Caco-2 (cell line): ENCODE data around the gene VDR. TPM values are rescaled to one million over a fixed set of nuclear protein-coding genes. Genes with fewer than 3 reads are reported as not detected.
"Not testable (repeated sequence)": the region's sequence is repeated elsewhere in the genome, so short reads cannot be mapped to it uniquely, and the experiment has no call there.

ENCODE experiments used
- BruUV-seq: library from RNA; stranded (reverse); fragments of 400-500 nt; replicated peaks from 2 replicates; lab custom pipeline; 2021; lab: Mats Ljungman, UMichigan
- CTCF ChIA-PET: fragments of 300-600 bp; sonication (Branson Sonifier 250); formaldehyde crosslinking; loops from one replicate; lab custom pipeline; 2022; ENCODE audit warnings: antibody characterized with exemption; lab: Charles Lee
- POLR2A ChIA-PET: fragments of 300-600 bp; sonication (Branson Sonifier 250); formaldehyde crosslinking; loops from one replicate; lab custom pipeline; 2022; ENCODE audit warnings: antibody characterized with exemption; lab: Charles Lee
- DNase-seq, 2 experiments: peaks; one replicate each; pipeline versions ENCODE4 v3.0.0 to v3.0.0-alpha.2; 2020 to 2022
- H3K27me3 ChIP-seq: replicated peaks from 2 replicates; pipeline ENCODE4 v1.6.0; 2011; ENCODE audit warnings: low read length; ENCODE audit not compliant: control insufficient read depth, insufficient read depth
- H3K36me3 ChIP-seq: 2 replicates; pipeline ENCODE4 v1.5.1; 2011; ENCODE audit warnings: low read length; ENCODE audit not compliant: control insufficient read depth, insufficient read depth
- H3K4me1 ChIP-seq: fragments of 250-450 bp; sonication (Bioruptor Pico); 2 replicates; pipeline ENCODE4 v1.5.1; 2020; ENCODE audit warnings: mild to moderate bottlenecking
- H3K4me3 ChIP-seq: 2 replicates; pipeline ENCODE4 v1.5.1; 2011; ENCODE audit warnings: low read depth, mild to moderate bottlenecking, control low read depth, low read length
- H3K9me3 ChIP-seq: fragments of 250-450 bp; sonication (Bioruptor Pico); 2 replicates; pipeline ENCODE4 v1.5.1; 2020; ENCODE audit warnings: mild to moderate bottlenecking, moderate library complexity
- H3K27ac Mint-ChIP-seq: one replicate; pipeline ENCODE4 v1.8.0; 2022; ENCODE audit warnings: mixed read lengths; ENCODE audit not compliant: unreplicated experiment
- H3K27me3 Mint-ChIP-seq: one replicate; pipeline ENCODE4 v1.8.0; 2022; ENCODE audit warnings: mixed read lengths; ENCODE audit not compliant: insufficient read depth, unreplicated experiment
- H3K36me3 Mint-ChIP-seq: one replicate; pipeline ENCODE4 v1.8.0; 2022; ENCODE audit warnings: mild to moderate bottlenecking, mixed read lengths; ENCODE audit not compliant: insufficient read depth, unreplicated experiment
- H3K4me1 Mint-ChIP-seq: one replicate; pipeline ENCODE4 v1.8.0; 2022; ENCODE audit warnings: low read depth, mixed read lengths; ENCODE audit not compliant: unreplicated experiment
- H3K4me3 Mint-ChIP-seq: one replicate; pipeline ENCODE4 v1.8.0; 2022; ENCODE audit warnings: mild to moderate bottlenecking, moderate library complexity, mixed read lengths; ENCODE audit not compliant: unreplicated experiment
- H3K9me3 Mint-ChIP-seq: one replicate; pipeline ENCODE4 v1.8.0; 2022; ENCODE audit warnings: mixed read lengths; ENCODE audit not compliant: unreplicated experiment
- intact Hi-C: fragments of 100-400 bp; cut with micrococcal nuclease; formaldehyde crosslinking; loops from one replicate; pipeline ENCODE4 v1.10.0; 2022; ENCODE audit not compliant: unreplicated experiment
- total RNA-seq: library from RNA; stranded (reverse); gene quantifications from 2 replicates; pipeline ENCODE4 v1.2.3, GENCODE V29; 2022
- TF ChIP-seq, protein P1 (sequence below), 2 experiments: fragments of 200-600 bp in 1 of 2; IDR thresholded peaks; 1 replicate in 1 of 2; 2 replicates in 1 of 2; pipeline versions ENCODE4 v1.5.1 to v1.8.0; 2011 to 2022; ENCODE audit warnings: antibody characterized with exemption in 1 of 2, control low read depth in 1 of 2, inconsistent platforms in 1 of 2, low read depth in 1 of 2, low read length in 1 of 2, mild to moderate bottlenecking in 1 of 2, moderate library complexity in 1 of 2; ENCODE audit not compliant: insufficient read depth in 1 of 2, severe bottlenecking in 1 of 2, unreplicated experiment in 1 of 2

VDR gene
- total RNA-seq, 1 experiment from 2014 or later: 15.4 TPM

DNA sequence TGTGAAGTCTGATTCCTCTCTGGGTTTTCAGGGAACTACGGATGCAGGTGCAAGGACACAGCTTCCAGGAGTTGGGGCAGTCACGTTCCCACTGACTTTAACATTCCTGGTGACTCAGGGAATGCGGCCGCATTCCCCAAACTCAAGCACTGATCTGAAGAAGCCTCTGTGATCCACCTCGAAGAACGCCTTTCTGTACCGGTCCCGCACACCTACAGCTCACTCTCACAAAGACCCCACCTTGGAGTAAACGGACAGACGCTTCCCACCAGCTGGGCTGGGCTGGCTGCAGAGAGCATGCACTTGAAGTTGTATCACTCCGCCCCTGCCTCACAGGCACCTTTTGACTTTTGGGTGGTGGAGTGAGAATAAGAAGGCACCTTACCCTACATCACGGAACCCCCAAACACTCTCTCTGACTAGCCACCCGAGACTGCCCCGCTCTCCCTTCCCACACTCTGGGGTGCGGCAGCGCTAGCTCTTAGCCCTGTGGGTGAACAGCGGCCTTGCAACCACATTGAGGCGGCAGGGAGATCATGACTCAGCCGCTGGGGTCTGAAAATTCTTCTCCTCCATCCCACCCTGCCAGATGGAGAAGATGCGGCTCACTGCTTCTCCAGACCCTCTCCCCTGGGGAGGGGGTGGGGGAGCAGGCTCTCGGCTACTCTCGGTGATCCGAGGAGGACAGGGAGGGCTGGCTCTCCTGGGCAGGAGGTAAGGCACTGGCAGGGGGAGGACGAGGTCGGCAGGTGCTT, 61.4 kb downstream of the VDR start:
- DNase-seq: no peak
- Mint-ChIP-seq H3K9me3 (no peaks in the 10 kb centered on the region), H3K36me3 (peaks cover 5% of the 10 kb centered on the region), H3K27me3 (no peaks in the 10 kb centered on the region), H3K4me1 (peaks cover 6% of the 10 kb centered on the region), H3K4me3 (no peak overlapping the region), H3K27ac (no peak overlapping the region)
- Histone ChIP-seq H3K4me1 (no peaks in the 10 kb centered on the region), H3K27me3 (no peaks in the 10 kb centered on the region), H3K9me3 (no peaks in the 10 kb centered on the region), H3K4me3 (no peak overlapping the region), H3K36me3 (no peaks in the 10 kb centered on the region)
- intact Hi-C loops: no loop called here
- TF ChIP-seq, protein P1, sequence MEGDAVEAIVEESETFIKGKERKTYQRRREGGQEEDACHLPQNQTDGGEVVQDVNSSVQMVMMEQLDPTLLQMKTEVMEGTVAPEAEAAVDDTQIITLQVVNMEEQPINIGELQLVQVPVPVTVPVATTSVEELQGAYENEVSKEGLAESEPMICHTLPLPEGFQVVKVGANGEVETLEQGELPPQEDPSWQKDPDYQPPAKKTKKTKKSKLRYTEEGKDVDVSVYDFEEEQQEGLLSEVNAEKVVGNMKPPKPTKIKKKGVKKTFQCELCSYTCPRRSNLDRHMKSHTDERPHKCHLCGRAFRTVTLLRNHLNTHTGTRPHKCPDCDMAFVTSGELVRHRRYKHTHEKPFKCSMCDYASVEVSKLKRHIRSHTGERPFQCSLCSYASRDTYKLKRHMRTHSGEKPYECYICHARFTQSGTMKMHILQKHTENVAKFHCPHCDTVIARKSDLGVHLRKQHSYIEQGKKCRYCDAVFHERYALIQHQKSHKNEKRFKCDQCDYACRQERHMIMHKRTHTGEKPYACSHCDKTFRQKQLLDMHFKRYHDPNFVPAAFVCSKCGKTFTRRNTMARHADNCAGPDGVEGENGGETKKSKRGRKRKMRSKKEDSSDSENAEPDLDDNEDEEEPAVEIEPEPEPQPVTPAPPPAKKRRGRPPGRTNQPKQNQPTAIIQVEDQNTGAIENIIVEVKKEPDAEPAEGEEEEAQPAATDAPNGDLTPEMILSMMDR (IDR thresholded peaks at IDR 0.05; ENCODE audit: insufficient read depth in 1 of 2, low read depth in 1 of 2, low read length in 1 of 2, severe bottlenecking in 1 of 2, unreplicated experiment in 1 of 2): no peak
- ChIA-PET CTCF (interaction anchor here (0.6 kb wide), 1 partner anchor 23 kb away, joined by 3 read pairs; no protein-coding TSS in a partner anchor), POLR2A (no interaction called here)
- no TSS peak for BruUV-seq

DNA sequence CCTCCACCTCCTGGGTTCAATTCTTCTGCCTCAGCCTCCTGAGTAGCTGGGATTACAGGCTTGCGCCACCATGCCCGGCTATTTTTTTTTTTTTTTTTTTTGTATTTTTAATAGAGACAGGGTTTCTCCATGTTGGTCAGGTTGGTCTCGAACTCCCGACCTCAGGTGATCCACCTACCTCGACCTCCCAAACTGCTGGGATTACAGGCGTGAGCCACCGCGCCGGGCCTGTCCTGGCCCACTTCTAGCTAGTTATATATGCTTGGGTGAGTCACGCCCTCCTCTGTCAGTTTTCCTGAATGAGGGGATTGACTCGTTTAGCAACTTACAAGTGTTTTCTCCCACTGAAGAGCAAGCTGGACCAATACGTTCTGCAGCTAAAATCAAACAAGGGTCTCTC, 62.3 kb downstream of the VDR start:
- CTCF ChIA-PET, H3K4me3 Mint-ChIP-seq, H3K27me3 Mint-ChIP-seq, intact Hi-C loops, DNase-seq, BruUV-seq, H3K4me1 ChIP-seq, H3K27ac Mint-ChIP-seq, H3K36me3 ChIP-seq, H3K36me3 Mint-ChIP-seq, H3K4me3 ChIP-seq, H3K9me3 Mint-ChIP-seq, POLR2A ChIA-PET, H3K27me3 ChIP-seq, H3K9me3 ChIP-seq: not testable (repeated sequence)
- peaks cover 10% of the 10 kb centered on the region for H3K4me1 Mint-ChIP-seq

DNA sequence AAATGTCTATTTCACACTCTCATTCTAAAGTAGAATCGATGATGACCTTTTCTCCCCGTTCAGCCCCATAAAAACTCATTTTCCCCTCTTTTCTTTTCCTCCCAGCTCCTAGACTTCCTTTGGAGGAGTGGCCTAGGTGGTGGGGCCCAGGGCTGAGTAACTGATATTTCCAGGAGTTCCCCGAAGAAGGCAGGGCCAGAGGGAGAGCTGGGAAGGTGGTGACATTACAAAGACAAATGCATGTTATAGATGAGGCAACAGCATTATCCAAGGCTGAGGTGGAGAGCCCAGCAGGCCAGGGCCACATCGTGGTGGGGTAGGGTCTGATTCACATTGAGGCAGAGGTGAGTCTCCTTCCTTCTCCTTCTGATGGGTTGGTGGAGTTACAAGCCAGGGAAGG, 62.9 kb downstream of the VDR start:
- CTCF ChIA-PET: interaction anchor here (0.9 kb wide), 1 partner anchor 34 kb away, joined by 4 read pairs; no protein-coding TSS in a partner anchor
- H3K4me3 ChIP-seq: no peak overlapping the region
- H3K36me3 Mint-ChIP-seq: peaks cover 5% of the 10 kb centered on the region
- intact Hi-C loops: no loop called here
- H3K36me3 ChIP-seq: no peaks in the 10 kb centered on the region
- no peak for DNase-seq
- BruUV-seq: no TSS peak
- POLR2A ChIA-PET: no interaction called here
- no peaks in the 10 kb centered on the region for H3K4me1 ChIP-seq
- H3K4me1 Mint-ChIP-seq: peaks cover 13% of the 10 kb centered on the region
- no peak overlapping the region for H3K27ac Mint-ChIP-seq
- H3K27me3 Mint-ChIP-seq: no peaks in the 10 kb centered on the region
- no peak overlapping the region for H3K4me3 Mint-ChIP-seq
- no peaks in the 10 kb centered on the region for H3K27me3 ChIP-seq
- no peaks in the 10 kb centered on the region for H3K9me3 Mint-ChIP-seq
- TF ChIP-seq, protein P1 (IDR thresholded peaks at IDR 0.05; ENCODE audit: insufficient read depth in 1 of 2, low read depth in 1 of 2, low read length in 1 of 2, severe bottlenecking in 1 of 2, unreplicated experiment in 1 of 2): no peak
- H3K9me3 ChIP-seq: no peaks in the 10 kb centered on the region
